HG02759 (cell line): ENCODE data around the gene MGMT.

Source experiments
- ATAC-seq: cut with Tn5 transposase; IDR thresholded peaks from one replicate; pipeline ENCODE4 v1.9.1; 2021; ENCODE audit warnings: mild to moderate bottlenecking, moderate library complexity; ENCODE audit not compliant: unreplicated experiment

MGMT gene

DNA sequence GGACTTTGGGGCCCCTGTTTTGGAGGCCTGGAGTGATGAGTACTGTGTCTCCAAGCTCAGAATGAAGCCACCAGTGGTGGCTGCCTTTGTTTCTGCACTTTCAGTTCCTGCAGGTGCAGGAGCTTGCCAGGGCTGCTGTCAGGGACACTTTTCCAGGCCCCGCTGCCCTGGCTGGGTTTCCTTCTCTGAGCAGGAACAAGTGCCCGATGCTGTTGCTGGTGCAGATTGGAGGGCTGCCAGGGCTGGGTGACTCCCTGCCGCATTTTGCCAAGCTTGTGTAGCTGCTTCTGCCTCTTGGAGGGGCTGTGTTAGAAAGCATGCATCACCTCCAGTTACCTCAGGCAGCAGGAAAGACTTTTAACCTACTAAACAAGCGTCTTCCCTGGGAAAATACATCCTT is 211.1 kb downstream of the MGMT start:
- no peak for ATAC-seq

DNA sequence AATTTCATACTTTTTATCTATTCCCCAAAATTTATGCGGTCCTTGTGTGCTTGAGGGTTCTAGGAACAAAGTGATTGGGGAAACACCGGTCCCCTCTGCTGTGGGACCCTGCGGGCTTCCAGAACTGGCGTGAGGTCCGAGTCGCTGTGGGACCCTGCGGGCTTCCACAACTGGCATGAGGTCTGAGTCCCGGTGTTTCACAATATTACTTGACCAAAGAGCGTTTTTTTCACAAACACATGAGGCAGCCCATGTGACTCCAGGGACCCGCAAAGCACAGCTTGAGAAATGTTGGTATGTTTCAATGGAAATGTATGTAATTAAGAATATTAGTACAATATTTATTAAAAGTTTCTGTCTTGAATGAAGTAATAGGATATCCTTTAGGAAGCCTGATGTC is 212.2 kb downstream of the MGMT start:
- ATAC-seq: no peak

DNA sequence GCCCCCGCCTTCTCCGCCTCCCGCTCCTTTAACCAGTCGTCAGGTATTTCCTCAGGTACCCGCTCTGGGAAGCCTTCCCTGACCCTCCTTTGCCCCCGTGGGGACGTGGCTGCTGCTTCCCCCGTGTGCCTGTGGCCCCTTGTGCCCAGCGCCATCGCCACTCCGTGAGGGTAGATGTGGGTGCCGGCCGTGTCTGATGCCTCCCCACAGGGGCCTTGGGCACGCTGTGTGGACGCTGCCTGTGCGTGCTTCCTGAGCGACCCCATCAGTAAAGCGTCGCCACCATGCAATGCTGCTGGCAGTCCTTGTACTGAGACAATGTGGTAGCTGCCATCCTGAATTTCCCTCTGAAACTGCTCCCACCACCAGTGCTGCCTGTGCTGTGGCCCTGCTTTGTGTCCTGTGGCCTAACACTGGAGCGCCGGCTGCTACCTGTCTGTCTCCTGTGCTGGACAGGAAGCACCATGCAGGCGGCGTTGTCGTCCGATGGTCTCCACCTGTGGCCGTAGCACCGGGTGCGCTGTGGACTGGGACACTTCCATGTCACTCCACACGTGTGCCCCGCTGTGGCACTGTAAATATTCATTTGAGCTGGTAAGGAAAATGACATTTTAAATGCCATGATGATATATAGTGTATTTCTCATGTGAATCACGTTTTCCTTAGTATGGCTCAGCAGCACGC is 213.8 kb downstream of the MGMT start:
- ATAC-seq: no peak

DNA sequence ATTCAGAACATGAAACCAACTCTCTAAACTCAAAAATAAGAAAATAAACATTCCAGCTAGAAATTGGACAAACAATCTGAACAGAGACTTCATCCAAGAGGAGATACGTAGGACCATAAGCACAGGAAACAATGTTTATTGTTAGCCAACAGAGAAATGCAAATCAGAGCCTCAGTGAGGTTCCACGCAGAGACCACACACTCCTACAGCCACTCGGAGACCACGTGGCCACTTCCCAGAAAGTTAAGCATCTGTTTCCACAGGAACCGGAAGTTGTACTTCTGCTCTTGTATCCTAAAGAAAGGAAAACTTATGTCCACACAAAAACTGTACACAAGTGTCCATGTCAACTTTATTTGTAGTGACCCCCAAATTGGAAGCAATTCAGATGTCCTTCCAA is 214.8 kb downstream of the MGMT start:
- no peak for ATAC-seq

DNA sequence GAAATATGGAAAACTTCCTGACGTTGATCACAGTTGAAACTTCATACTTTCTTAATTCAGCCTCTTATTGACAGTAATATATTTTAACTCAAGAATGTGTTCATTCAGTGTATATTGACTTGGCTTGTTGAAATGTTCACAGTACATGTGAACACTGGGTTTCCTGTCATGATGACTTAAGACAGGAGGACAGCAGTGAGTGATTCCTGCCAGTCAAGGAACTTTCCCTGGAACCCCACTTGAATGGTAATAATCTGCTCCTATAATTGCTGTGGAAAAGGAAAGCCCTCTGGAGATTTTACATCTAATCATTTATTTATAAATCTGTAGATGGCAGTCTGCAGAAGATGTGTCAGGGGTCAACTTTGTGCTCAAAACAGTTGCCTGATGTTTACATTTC is 216.5 kb downstream of the MGMT start:
- ATAC-seq: no peak

DNA sequence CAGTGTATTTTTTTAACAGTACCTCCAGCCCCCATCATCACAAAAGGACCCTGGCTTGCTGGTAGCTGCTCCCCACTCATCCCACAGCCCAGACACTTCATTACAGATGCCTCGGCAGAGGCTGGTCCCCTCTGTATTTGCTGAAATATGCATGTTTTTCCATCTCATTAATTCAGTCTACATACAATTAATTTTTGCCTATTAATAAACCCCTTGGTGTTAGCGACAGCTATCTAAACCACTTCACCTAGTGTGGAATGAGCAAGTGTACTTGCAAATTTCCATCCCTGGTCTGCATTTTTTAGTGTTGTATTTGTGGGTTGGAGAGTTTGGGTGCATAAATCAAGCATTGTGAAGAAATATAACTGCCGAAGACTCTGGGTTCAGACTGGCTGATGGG is 216.9 kb downstream of the MGMT start:
- no peak for ATAC-seq

DNA sequence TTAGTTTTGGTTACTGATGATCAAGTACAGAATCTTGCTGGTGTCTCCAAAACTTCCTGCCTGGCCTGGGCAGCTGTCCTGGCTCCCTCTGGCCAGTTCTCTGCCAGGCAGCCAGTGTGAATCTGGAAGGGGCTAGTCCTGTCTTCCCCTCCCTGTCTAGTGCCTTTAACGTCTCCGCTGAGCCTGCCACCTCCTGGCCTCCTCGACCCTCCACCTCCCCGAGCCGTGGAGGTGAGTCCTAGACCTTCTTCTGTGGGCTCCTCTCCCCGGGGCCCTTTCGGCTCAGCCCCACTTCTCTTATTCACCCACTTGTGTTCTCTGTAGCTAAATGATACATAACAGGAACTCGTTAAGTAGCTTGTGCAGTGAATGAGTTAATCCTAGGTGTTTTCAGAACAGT is 218.2 kb downstream of the MGMT start:
- ATAC-seq: no peak

DNA sequence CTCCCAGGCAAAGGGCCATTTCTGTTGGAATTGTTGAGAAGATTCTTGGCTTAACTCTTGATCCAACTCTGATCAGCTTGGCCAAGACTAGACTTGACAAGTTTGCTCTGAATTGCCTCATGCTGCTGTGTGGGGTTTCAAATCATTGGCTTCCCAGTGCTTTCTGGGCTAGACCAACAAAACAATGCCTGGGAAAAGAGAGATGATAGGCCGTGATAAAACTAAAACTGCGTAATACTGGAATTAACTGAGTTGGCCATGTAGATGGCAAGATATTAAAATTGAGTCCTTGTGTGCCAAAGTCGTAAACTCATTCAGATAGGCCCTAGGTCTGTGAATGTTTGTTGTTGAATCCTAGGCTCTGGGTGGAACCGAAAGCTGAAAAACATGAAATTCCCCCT is 222.6 kb downstream of the MGMT start:
- ATAC-seq: no peak

DNA sequence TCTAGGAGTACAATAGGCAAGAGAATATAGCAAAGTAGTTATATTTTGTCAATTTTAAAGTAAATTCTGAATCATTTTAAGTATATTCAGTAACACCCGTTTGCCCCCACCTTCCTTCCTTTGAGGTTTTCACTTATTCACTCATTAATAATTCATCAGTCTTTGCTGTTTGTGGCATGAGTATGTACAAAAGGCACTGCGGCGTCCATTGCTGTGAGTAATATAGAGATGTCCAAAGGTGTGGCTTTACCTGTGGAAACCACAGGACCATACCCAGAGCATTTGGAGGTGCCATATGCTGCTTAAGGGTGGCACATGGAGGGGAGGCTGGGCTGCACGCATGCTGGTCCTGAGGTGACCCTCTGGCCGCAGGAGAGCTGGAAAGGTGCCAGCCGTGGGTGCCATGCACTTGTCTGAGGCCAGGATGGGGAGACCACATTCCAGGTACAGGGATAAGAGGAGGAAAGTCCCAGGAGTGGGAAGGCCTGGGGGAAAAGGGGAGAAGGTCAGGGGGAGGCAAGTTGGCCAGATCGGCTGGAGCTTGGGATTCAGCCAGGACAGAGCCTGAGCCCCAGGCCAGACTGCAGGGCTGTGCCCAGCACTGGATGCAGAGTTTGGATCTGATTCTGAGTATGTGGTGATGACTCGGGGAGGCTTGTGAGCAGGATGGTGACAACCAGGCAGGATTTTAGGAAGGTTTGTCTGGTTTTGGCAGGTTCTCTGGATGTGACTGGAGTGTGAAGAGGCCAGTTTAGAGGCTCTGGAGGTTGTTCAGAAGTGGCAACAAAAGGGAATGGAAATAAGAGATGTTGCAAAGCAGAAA is 223.4 kb downstream of the MGMT start:
- no peak for ATAC-seq

DNA sequence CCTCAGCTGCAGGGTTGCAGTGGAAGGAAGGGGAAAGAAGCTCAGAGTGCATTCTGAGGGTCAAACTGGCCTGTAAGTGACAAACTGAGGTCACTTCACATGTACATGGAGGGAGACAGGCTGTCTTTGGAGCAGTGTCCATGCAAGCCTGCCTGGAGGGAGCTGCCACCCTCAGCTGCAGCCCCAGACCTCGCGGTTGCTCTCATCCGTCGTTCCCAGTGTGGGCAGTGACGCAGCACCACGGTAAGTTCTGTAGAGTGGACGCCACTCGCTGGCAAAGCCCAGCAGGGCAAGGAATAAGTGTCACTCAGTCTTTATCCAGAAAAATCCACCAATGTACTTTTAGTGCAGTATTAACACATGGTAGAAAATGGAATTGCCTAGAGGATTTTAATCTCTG is 225.7 kb downstream of the MGMT start:
- ATAC-seq: no peak

DNA sequence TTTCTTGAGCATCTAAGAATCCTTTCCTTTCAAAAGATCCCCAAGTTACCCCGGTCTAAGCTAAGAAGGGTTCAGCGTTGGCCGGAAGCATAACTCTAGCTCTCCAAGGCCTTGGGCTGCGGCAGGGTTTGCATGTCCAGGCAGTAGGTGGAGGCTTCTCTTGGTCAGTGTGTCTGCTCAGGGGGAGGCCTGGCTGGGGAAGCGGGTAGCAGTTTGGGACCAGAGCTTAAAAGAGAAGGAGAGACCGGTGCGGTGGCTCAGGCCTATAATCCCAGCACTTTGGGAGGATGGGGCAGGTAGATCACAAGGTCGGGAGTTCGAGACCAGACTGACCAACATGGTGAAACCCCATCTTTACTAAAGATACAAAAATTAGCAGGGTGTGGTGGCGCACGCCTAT is 226.3 kb downstream of the MGMT start:
- ATAC-seq: no peak

DNA sequence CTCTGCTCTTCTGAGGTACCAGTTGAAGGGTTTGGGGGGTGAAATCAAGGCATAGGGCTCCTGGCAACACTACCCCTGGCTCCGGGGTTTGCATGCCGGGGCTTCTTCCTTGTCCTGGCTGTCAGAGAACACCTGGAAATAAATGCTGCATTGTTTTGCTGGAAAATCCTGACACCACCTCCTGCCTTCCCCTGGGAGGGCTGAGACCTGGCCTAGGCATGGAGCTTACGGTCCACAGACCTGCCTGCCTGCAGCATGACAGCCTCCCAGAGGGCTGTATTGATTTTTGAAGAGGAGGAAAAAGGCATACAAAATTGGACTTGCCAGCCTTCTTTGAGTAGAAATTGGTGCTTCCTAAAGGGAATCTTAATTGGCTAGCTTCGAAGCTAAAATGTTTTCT is 227.1 kb downstream of the MGMT start:
- no peak for ATAC-seq

DNA sequence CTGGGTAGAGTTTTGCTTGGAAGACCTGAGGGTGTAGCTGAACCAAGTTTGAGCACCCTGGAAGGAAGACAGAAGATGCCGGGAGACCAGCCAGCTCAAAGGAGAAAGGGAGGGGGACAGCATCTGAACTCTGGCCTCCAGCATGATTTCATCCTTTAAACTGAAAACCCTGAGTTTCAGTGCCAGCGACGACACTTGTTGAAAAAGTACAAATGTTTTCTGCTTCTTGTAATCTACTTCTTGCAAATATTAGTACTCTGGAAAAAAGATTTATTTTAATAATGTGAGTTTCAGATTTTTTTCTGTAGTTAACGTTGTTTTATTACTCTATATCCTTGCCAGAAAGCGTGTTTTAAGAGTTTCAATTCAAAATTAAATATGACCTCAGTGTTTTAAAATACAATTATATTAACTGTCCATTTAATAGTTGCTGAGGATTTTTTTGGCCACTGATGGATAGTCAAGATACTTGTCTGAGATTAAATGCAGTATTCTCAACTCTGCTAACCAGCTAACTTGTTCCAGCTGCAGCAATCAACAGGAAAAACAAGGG is 227.7 kb downstream of the MGMT start:
- no peak for ATAC-seq

DNA sequence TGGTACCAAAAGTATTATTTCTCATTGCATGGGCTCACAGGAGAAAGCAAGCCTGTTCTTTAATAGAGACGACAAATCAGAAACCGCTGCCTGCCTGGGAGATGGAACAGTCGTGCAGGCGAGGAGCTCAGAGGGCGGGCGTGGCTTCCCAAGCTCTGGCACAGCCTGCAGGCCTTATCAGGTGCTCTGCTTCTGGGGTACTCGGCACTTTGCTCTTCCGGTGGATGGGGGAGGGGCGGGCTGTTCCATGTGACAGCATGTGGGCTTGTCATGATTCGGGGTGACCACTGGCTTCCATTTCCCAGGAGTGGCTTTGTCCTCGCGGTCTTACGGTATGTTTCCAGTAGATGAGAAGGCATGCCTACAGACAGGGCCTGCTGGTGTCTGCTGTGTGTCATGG is 228.6 kb downstream of the MGMT start:
- ATAC-seq: no peak

DNA sequence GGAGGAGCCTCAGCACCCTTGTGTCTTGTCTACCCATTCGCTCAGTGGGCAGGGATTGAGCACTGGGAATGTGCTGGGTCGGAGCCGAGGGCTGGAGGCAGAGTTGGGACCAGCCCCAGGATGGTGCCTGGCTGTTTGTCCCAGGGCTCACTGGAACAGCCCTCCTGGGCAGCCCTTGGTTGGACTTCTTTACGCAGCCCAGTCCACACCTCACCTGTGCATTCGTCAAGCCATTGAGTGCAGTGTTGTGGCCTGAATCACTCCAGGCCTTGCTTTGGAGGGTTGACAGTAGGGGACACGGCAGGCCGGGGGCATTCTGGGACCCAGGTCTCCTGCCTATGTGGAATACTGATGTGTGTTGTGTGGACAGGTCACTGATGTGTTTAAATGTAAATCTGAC is 229.6 kb downstream of the MGMT start:
- ATAC-seq: no peak

DNA sequence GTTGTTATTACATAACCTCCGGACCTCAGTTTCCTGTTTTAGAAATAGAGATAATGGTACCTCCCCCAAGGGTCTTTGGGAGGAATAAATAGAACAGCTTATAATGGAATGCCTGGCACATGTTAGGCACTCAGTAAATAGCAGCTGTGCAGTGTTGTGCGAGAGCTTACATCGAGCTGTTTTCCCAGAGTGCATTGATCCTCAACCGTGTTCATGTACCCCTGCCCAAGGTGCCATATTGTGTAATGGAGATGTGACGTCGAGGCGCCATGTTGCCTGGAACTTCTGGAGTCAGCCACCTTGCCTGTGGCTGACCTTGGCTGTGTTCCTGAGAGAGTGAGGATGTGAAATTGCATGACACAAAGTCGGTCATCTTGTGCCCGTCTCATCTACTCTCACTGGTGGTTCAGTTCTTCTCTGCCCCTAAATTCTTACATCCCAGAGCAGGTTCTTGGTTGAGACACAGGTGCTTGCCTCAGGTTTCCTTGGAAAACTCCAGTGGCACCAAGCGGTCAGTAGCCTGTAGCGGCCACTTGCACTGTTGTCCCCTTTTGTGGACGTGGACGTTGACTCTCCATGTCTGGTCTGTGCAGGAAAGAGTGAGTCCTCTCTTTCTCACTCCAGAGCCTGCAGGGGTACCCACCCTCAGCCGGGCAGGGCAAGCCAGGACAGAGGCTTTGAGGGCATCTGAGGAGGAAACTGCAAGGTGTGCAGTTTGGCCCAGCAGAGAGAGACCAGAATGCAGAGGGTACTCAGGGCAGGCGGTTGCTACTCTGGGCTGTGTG is 230.6 kb downstream of the MGMT start:
- ATAC-seq: no peak

DNA sequence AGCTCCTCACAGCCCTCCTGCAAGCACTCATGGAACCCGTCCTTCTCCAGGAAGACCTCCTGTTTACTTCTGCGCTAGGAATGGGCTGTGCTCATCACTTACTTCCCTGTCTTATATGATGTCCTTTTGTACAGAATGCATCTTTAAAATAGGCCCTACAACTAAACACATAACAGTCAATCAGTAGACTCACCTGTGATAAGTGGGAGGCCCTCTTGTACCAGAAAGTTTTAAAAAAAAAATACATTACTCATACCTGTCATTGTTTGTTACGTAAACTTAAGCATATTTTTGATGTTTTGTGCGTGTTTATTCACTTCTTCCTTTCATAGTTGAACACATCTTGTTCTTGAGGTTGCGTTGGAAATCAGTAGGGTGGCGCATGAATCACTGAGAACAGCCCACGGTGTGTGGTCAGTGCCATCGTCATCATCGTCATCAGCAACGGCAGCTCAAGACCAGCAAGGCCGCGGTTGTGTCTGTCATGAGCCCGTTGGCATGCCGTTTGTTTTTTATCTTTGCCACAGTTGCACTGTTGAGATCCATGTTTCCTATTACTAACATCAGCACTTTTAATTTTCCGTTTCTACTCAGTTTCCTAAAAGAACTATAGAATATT is 232.8 kb downstream of the MGMT start:
- no peak for ATAC-seq

DNA sequence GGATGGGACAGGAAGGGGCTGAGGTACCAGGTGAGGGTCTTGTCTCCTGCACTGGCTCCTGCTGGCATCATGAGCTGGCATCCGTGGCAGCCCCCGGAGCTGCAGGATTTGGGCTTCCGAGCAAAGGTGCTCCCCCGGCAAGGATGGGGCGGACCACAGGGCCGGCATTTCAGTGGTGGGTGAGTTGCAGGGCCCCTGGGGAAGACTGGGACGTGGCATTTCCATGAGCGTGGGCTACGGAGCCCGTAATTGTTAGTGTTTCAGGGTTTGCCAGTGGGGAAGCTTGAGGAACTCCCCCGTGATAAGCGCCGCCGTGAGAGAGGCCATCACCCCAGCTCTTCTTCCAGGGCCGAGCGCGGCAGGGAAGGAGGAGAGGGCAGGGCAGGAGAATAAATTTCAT is 235.6 kb downstream of the MGMT start:
- no peak for ATAC-seq

DNA sequence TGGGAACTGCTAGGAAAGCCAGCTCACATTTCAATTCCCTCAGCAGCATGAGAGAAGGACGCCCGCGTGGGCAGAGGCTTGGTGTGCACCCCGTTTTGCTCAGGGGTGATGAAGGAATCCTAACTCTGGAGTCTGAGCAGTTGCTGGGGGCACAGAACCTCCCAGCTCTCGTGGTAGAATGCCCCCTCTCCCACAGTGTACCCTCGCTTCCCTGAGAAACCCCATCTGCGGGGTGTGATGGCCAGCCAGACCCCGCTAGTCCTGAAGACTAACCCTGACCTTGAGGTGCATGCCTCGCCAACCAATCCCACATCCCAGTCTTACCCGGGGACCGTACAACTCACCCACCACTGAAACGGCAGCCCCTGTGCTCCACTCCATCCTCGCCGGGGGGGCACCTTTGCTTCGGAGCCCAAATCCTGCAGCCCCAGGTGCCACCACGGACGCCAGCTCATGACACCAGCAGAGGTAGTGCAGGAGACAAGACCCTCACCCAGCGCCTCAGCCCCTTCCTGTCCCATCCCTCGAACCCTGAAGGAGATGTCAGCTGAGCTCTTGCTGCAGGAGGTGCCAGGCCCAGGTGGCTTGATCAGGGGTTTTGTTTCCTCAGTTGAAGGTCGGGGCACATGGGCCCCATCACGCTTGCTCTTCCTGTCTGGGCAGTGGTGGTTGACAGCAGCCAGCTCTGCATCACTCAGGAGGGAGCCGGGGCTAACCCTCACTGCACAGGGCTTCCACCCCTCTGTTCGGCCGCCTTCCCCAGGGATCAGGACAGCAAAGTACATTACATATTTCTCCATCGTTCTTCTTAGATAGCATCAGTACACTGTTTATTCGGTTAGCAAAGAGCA is 236.5 kb downstream of the MGMT start:
- ATAC-seq: no peak

DNA sequence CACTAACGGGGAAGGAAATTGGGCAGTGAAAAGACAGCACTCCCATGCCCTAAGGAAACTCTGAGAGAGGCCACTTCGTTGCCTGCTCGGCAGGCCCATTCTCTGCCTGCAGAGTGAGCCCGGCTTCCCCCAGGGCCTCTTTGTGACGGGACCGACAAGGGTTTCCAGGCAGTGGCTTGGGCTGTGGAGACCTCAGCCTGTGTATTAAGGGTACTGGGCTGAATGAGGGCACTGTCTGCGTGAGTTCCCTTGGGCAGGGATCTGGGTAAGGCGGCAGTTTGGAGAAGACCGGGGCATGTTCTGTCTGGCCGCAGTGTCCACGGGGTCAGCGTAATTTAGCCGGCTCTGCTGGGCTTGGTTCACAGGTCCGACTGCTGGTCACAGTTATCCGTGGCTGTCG is 237.2 kb downstream of the MGMT start:
- no peak for ATAC-seq
